OCI-LY3 (cell line): ENCODE measurements around the gene INPP5F.

Source experiments
- H2AFZ ChIP-seq: fragments of 200-600, 300-600 bp; shearing (Covaris generic); 2 replicates; pipeline ENCODE4 v1.6.0; 2014; ENCODE audit warnings: antibody characterized with exemption, low read depth, low read length
- H3K27ac ChIP-seq: fragments of 200-600, 300-600 bp; sonication (generic); 2 replicates; pipeline ENCODE4 v1.5.1; 2014; ENCODE audit warnings: mild to moderate bottlenecking, low read length, moderate library complexity, mixed read lengths
- H3K27me3 ChIP-seq: fragments of 200-600, 300-600 bp; sonication (generic); 2 replicates; pipeline ENCODE4 v1.6.1; 2014; ENCODE audit warnings: low read depth, low read length, mixed read lengths
- H3K36me3 ChIP-seq: fragments of 200-600, 300-600 bp; sonication (generic); replicated peaks from 2 replicates; pipeline ENCODE3; 2014; ENCODE audit warnings: low read depth, low read length, mixed read lengths
- H3K4me1 ChIP-seq: fragments of 300-600, 200-600 bp; sonication (generic); 2 replicates; pipeline ENCODE4 v1.6.1; 2014; ENCODE audit warnings: low read length, mixed read lengths
- H3K4me2 ChIP-seq: fragments of 200-600, 300-600 bp; sonication (generic); 2 replicates; pipeline ENCODE4 v1.6.1; 2014; ENCODE audit warnings: low read length, mixed read lengths
- H3K4me3 ChIP-seq: fragments of 300-600, 200-600 bp; sonication (generic); 2 replicates; pipeline ENCODE4 v1.5.1; 2014; ENCODE audit warnings: antibody characterized with exemption, mild to moderate bottlenecking, low read length, moderate library complexity
- H3K79me2 ChIP-seq: fragments of 300-600, 200-600 bp; shearing (Covaris generic); 2 replicates; pipeline ENCODE4 v1.6.1; 2014; ENCODE audit warnings: mild to moderate bottlenecking, low read length, mixed read lengths
- H3K9ac ChIP-seq: fragments of 300-600, 200-600 bp; shearing (Covaris generic); 2 replicates; pipeline ENCODE4 v1.6.0; 2014; ENCODE audit warnings: mild to moderate bottlenecking, low read length, moderate library complexity
- H3K9me3 ChIP-seq: fragments of 200-600, 300-600 bp; shearing (Covaris generic); 2 replicates; pipeline ENCODE4 v1.6.1; 2014; ENCODE audit warnings: low read length, mixed read lengths; ENCODE audit not compliant: insufficient read depth
- H4K20me1 ChIP-seq: fragments of 200-600, 300-600 bp; sonication (generic); 2 replicates; pipeline ENCODE4 v1.6.1; 2016; ENCODE audit warnings: low read length, mixed read lengths; ENCODE audit not compliant: insufficient read depth
- EZH2phosphoT487 ChIP-seq: fragments of 200-600 bp; shearing (Covaris generic); IDR thresholded peaks from 2 replicates; pipeline ENCODE4 v1.6.1; 2018; ENCODE audit warnings: antibody characterized with exemption, mixed run types, low read depth
- TF ChIP-seq, protein P1 (sequence below): fragments of 200-600, 300-600 bp; sonication (generic); IDR thresholded peaks from 2 replicates; pipeline ENCODE4 v1.5.1; 2014; ENCODE audit warnings: antibody characterized with exemption, low read length, low read depth

The INPP5F gene

DNA sequence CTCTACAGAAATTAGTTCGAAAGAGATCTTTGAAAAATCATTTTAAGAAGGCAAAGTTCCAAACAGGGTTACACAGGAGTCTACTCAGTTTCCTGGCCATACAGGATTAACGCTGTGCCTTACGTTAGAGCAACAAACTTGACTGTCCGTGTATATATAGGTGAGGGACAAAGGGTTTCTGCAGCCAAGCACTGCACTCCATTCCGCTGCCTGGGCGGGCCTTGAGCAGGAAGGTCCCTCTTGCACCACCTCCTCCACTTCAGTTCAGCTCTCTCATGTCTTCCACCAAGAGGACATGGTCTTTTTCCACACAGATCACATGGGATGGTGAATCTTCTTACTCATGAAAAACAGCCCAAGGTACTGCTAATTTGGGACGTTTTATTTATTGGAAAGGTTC, 103.6 kb downstream of the INPP5F start:
- H3K27ac ChIP-seq = no peak overlapping the region
- H3K79me2 ChIP-seq = no peaks in the 10 kb centered on the region
- no peak overlapping the region for H3K4me3 ChIP-seq
- H2AFZ ChIP-seq = no peak overlapping the region
- no peak overlapping the region for H3K9ac ChIP-seq
- no peaks in the 10 kb centered on the region for H4K20me1 ChIP-seq
- H3K27me3 ChIP-seq = no peaks in the 10 kb centered on the region
- H3K4me2 ChIP-seq = no peak overlapping the region
- H3K36me3 ChIP-seq = peaks cover 39% of the 10 kb centered on the region
- TF ChIP-seq, protein P1, sequence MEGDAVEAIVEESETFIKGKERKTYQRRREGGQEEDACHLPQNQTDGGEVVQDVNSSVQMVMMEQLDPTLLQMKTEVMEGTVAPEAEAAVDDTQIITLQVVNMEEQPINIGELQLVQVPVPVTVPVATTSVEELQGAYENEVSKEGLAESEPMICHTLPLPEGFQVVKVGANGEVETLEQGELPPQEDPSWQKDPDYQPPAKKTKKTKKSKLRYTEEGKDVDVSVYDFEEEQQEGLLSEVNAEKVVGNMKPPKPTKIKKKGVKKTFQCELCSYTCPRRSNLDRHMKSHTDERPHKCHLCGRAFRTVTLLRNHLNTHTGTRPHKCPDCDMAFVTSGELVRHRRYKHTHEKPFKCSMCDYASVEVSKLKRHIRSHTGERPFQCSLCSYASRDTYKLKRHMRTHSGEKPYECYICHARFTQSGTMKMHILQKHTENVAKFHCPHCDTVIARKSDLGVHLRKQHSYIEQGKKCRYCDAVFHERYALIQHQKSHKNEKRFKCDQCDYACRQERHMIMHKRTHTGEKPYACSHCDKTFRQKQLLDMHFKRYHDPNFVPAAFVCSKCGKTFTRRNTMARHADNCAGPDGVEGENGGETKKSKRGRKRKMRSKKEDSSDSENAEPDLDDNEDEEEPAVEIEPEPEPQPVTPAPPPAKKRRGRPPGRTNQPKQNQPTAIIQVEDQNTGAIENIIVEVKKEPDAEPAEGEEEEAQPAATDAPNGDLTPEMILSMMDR = no peak
- no peak for TF ChIP-seq EZH2phosphoT487
- no peaks in the 10 kb centered on the region for H3K9me3 ChIP-seq
- peaks cover 6% of the 10 kb centered on the region for H3K4me1 ChIP-seq

DNA sequence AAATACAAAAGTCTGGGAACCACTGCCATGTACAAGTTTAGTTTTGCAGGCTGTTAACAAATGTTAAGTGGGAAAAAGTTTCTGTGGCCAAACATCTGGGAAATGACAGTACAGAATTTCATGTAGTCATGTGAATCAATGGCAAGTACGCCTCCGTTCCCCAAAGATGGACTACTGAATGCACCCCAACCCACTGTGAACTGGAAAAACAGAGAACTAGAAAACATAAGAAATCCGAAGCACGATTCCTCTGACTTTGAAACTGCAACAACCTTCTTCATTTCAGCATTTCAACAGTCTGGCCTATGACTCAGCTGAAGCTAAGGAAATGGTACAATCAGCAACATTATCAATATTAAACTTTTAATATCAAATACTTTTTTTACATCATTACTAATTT, 105.0 kb downstream of the INPP5F start:
- H3K36me3 ChIP-seq = peaks cover 46% of the 10 kb centered on the region
- TF ChIP-seq EZH2phosphoT487 = no peak
- TF ChIP-seq, protein P1 = no peak
- H3K9ac ChIP-seq = no peak overlapping the region
- no peaks in the 10 kb centered on the region for H4K20me1 ChIP-seq
- H2AFZ ChIP-seq = no peak overlapping the region
- H3K79me2 ChIP-seq = no peaks in the 10 kb centered on the region
- no peak overlapping the region for H3K4me3 ChIP-seq
- peaks cover 7% of the 10 kb centered on the region for H3K4me1 ChIP-seq
- H3K27me3 ChIP-seq = no peaks in the 10 kb centered on the region
- no peak overlapping the region for H3K27ac ChIP-seq
- no peak overlapping the region for H3K4me2 ChIP-seq
- H3K9me3 ChIP-seq = no peaks in the 10 kb centered on the region

DNA sequence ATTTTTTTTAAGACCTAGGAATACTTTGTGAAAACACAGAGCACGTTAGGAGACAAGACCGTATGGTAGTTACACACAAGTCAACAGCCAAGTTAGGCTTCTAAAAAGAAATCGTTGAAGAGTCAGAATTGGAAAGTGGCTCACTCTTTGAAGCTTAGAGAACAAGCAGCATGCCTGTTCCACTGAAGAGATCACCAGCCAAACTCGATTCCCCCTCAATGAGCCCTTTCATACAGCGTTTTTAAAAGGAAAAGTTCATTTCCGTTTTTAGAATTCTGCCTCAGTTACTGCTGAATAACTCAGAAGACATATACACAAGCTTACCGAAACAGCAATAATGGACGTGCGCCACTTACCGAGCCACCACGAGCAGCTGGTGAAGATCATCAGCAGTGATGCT, 105.8 kb downstream of the INPP5F start:
- H3K4me2 ChIP-seq = no peak overlapping the region
- H3K9ac ChIP-seq = no peak overlapping the region
- H3K27me3 ChIP-seq = no peaks in the 10 kb centered on the region
- H4K20me1 ChIP-seq = no peaks in the 10 kb centered on the region
- no peaks in the 10 kb centered on the region for H3K79me2 ChIP-seq
- TF ChIP-seq, protein P1 = no peak
- no peak for TF ChIP-seq EZH2phosphoT487
- H2AFZ ChIP-seq = no peak overlapping the region
- H3K27ac ChIP-seq = no peak overlapping the region
- H3K4me1 ChIP-seq = peaks cover 11% of the 10 kb centered on the region
- H3K36me3 ChIP-seq = peaks cover 47% of the 10 kb centered on the region
- no peaks in the 10 kb centered on the region for H3K9me3 ChIP-seq
- H3K4me3 ChIP-seq = no peak overlapping the region

DNA sequence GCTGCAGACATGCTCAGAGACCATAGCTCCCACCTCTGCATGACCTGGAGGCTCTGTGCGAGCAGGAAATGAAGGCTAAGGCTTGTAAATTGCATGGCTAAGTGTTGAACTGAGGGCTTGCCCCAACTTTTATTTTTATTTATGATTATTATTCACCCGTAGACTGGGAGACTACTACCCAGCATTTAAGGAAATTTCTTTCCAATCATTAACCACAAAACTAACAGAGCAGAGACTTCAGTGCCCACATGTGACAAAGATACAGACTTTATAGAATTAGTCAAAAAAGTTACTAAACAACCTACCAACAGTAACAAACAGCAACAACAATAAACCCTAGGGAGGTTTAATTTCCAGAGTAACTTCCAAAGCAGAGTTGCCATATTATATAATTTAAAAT, 107.1 kb downstream of the INPP5F start:
- no peak overlapping the region for H3K4me3 ChIP-seq
- no peak overlapping the region for H3K9ac ChIP-seq
- H3K9me3 ChIP-seq = no peaks in the 10 kb centered on the region
- no peaks in the 10 kb centered on the region for H3K79me2 ChIP-seq
- TF ChIP-seq EZH2phosphoT487 = no peak
- TF ChIP-seq, protein P1 = no peak
- H3K4me2 ChIP-seq = no peak overlapping the region
- H2AFZ ChIP-seq = no peak overlapping the region
- no peak overlapping the region for H3K27ac ChIP-seq
- H3K27me3 ChIP-seq = no peaks in the 10 kb centered on the region
- no peaks in the 10 kb centered on the region for H4K20me1 ChIP-seq
- peaks cover 49% of the 10 kb centered on the region for H3K36me3 ChIP-seq
- H3K4me1 ChIP-seq = peaks cover 23% of the 10 kb centered on the region
